AG10803 (cell line): ENCODE data around the gene ZNF316.
"Not testable (repeated sequence)": the region's sequence is repeated elsewhere in the genome, so short reads cannot be mapped to it uniquely, and the experiment has no call there.

ENCODE experiments used
- DNase-seq: peaks from one replicate; pipeline ENCODE4 v3.0.0; 2010; ENCODE audit warnings: low read depth
- H3K4me3 ChIP-seq: 2 replicates; pipeline ENCODE4 v1.5.1; 2011; ENCODE audit warnings: mild to moderate bottlenecking, low read length, control low read depth
- TF ChIP-seq, protein P1 (sequence below): conservative IDR thresholded peaks from 2 replicates; pipeline ENCODE4 v1.5.1; 2011; ENCODE audit warnings: mild to moderate bottlenecking, low read length, control low read depth, inconsistent platforms

The ZNF316 gene

GRCh38 chr7:6634021-6634420, 3.1 kb upstream of the ZNF316 start:
- TF ChIP-seq, protein P1, sequence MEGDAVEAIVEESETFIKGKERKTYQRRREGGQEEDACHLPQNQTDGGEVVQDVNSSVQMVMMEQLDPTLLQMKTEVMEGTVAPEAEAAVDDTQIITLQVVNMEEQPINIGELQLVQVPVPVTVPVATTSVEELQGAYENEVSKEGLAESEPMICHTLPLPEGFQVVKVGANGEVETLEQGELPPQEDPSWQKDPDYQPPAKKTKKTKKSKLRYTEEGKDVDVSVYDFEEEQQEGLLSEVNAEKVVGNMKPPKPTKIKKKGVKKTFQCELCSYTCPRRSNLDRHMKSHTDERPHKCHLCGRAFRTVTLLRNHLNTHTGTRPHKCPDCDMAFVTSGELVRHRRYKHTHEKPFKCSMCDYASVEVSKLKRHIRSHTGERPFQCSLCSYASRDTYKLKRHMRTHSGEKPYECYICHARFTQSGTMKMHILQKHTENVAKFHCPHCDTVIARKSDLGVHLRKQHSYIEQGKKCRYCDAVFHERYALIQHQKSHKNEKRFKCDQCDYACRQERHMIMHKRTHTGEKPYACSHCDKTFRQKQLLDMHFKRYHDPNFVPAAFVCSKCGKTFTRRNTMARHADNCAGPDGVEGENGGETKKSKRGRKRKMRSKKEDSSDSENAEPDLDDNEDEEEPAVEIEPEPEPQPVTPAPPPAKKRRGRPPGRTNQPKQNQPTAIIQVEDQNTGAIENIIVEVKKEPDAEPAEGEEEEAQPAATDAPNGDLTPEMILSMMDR: no peak
- DNase-seq: no peak
- H3K4me3 ChIP-seq: no peak overlapping the region

- H3K4me3 ChIP-seq, DNase-seq: not testable (repeated sequence)
These were observed 2.1 kb upstream of the ZNF316 start for GRCh38 chr7:6634971-6635370.

GRCh38 chr7:6637544-6638229, 569 bp downstream of the ZNF316 start:
- peak overlapping the region; percentile 74 for H3K4me3 ChIP-seq
- TF ChIP-seq, protein P1: peak; percentile 19; the same call in 1 of the 2 replicates
- peak; percentile 6 for DNase-seq

- peak overlapping the region; percentile 74 for H3K4me3 ChIP-seq
- no peak for DNase-seq
- TF ChIP-seq, protein P1: no peak
These were observed 1.9 kb downstream of the ZNF316 start for GRCh38 chr7:6639032-6639431.

DNA sequence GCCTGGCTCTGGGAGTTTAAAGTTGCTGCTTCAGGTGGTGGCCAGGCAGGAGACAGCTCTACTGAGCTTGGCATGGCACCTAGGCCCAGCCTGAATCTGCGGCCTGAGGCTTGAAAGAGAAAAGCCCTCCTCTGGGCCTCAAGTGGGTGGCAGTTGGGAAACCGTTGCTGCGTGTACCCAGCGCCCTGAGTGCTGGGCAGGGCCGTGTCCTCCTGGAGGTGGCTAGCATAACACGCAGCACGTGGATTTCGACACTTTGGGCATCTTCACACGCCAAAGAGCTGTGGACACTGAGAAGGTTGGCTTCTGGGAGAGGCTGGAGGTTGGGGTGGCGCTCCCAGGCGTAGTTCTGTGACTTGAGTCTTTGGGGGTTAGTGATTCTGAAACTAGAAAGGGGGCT, 2.5 kb downstream of the ZNF316 start:
- TF ChIP-seq, protein P1: no peak
- no peak overlapping the region for H3K4me3 ChIP-seq
- no peak for DNase-seq

DNA sequence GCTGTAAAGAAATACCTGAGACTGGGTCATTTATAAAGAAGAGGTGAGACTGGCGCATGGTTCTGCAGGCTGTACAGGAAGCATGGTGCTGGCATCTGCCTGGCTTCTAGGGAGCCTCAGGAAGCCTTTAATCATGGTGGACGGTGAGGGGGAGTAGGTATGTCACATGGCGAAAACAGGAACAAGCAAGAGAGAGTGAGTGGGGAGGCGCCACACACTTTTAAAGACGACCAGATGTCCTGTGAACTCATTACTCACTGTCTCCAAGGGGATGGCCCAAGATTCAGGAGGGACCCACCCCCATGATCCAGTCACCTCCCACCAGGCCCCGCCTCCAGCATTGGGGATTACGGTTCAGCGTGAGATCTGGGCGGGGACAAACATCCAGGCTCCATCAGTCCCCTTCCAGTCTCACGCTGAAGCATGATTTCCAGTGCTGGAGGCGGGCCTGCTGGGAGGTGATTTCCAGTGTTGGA, 3.2 kb downstream of the ZNF316 start:
- TF ChIP-seq, protein P1: no peak
- peak; percentile 57 for DNase-seq
- no peak overlapping the region for H3K4me3 ChIP-seq

DNA sequence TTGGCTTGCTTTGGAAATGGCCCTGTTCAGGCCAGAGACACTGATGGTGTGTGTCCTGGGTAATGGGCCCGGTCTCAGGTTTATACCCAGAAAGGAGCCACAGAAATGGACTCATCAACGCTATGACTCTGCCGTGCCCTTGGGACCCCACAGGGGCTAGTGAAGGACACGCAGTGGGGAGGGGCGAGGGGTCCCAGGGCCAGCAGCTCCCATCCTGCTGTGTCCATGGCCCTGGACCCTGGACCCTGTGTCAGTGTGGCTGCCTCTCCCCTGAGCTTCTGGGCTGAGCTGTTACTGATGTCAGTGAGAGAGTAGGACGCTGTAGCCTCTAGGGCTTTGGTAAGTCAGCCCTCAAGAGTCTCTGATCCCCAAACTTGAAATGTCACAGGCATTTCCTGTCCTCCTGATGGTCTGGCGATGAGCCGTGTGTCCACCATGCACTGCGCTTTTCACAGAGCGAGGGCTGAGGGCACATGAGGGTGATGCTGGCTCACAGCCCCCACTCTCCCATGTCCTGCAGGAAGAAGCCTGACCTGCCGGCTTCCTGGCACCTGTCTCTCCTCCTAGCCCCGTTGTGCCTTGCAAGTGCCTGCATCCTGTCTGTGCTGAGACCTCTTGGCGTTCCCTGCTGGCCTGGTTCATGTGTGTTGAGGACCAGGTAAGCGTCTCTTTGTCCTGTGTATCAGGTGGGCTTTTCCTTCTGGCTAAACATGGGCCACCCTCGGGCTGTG, 4.4 kb downstream of the ZNF316 start:
- TF ChIP-seq, protein P1: no peak
- H3K4me3 ChIP-seq: no peak overlapping the region
- DNase-seq: no peak
